Cardiac muscle cell (in vitro differentiated cells and primary cell): ENCODE data around the gene MYLK. TPM values are rescaled to one million over a fixed set of nuclear protein-coding genes. Genes with fewer than 3 reads are reported as not detected.
"Not testable (repeated sequence)": the region's sequence is repeated elsewhere in the genome, so short reads cannot be mapped to it uniquely, and the experiment has no call there.

Experiments used
- DNase-seq, 2 donors: peaks; one replicate each; pipeline versions ENCODE4 v3.0.0 to v3.0.0-alpha.2; 2010 to 2017; ENCODE audit warnings: low read depth in 1 of 2, low spot score in 1 of 2
- H3K27ac ChIP-seq: fragments of 200-600 bp; sonication (generic); 2 replicates; pipeline ENCODE4 v1.5.1; 2016
- H3K27me3 ChIP-seq: fragments of 200-600 bp; sonication (generic); 2 replicates; pipeline ENCODE4 v1.6.0; 2016; ENCODE audit warnings: control low read depth
- H3K36me3 ChIP-seq: fragments of 200-600 bp; sonication (generic); 2 replicates; pipeline ENCODE4 v1.5.1; 2016; ENCODE audit warnings: control low read depth
- H3K4me1 ChIP-seq: fragments of 200-600 bp; sonication (generic); 2 replicates; pipeline ENCODE4 v1.8.1; 2017; ENCODE audit warnings: low read depth, mild to moderate bottlenecking, mixed run types
- H3K4me3 ChIP-seq: fragments of 200-600 bp; sonication (generic); 2 replicates; pipeline ENCODE4 v1.5.1; 2016; ENCODE audit warnings: mild to moderate bottlenecking
- H3K9me3 ChIP-seq: fragments of 200-600 bp; sonication (generic); 2 replicates; pipeline ENCODE4 v1.5.1; 2017; ENCODE audit warnings: low read depth, mild to moderate bottlenecking, control low read depth
- CTCF ChIP-seq: IDR thresholded peaks from 2 replicates; pipeline ENCODE4 v1.5.1; 2012; ENCODE audit warnings: low read depth, mild to moderate bottlenecking, low read length
- polyA plus RNA-seq: library from polyadenylated mRNA; unstranded; fragments of >200 nt; fragmentation: Nextera tagmentation; extraction: Ambion mirVana; gene quantifications from 2 replicates; pipeline ENCODE4 v1.2.1, GENCODE V29; 2016
- total RNA-seq: library from RNA; depleted of rRNA; stranded (reverse); fragments of >200 nt; gene quantifications from 2 replicates; pipeline ENCODE4 v1.2.3, GENCODE V29; 2016

Gene MYLK
- total and polyA plus RNA-seq, 2 experiments from 2014 or later: 2.0 to 5.8 TPM

DNA sequence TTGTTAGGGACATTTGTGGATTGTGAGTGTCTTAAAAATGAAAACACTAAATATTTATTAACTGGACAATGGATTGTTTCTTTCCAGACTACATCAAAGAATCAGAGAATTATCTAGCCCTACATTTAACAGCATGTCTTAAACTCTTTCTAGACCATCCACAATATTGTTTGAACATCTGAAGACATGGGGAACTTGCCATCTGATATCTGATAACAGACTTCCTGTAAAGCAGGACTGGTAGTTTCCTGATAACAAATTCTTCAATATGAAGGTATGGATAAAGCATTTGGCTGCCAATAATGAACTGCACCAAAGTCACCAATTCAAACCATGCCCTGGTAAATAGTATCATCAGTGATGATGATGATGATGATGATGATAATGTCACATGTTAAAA is 273.1 kb downstream of the MYLK start:
- TF ChIP-seq CTCF: no peak
- Histone ChIP-seq H3K27me3 (no peaks in the 10 kb centered on the region), H3K4me3 (no peak overlapping the region), H3K27ac (no peak overlapping the region), H3K4me1 (peaks cover 11% of the 10 kb centered on the region), H3K9me3 (no peaks in the 10 kb centered on the region), H3K36me3 (no peaks in the 10 kb centered on the region)
- DNase-seq: no peak

DNA sequence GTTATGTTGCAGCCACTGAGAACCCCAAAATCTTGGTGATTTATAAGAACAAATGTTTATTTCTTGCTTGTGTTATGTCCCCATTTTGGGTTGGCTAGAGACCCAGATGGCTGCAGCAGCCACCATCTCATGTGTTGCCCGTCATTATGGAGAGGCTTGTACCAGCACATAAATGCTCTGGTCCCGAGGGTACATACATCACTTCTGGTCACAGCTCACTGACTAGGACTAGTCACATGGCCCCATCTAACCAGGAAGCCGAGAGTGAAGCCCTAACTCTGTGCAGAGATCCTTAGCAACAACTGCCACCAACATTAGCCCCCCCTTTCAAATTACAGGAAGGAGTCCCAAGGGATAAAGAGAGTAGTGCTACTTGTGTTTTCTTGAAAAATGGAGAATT is 273.8 kb downstream of the MYLK start:
- H3K27ac ChIP-seq: no peak overlapping the region
- H3K4me3 ChIP-seq: no peak overlapping the region
- peaks cover 11% of the 10 kb centered on the region for H3K4me1 ChIP-seq
- H3K27me3 ChIP-seq: no peaks in the 10 kb centered on the region
- no peaks in the 10 kb centered on the region for H3K36me3 ChIP-seq
- DNase-seq: no peak
- no peak for TF ChIP-seq CTCF
- no peaks in the 10 kb centered on the region for H3K9me3 ChIP-seq

DNA sequence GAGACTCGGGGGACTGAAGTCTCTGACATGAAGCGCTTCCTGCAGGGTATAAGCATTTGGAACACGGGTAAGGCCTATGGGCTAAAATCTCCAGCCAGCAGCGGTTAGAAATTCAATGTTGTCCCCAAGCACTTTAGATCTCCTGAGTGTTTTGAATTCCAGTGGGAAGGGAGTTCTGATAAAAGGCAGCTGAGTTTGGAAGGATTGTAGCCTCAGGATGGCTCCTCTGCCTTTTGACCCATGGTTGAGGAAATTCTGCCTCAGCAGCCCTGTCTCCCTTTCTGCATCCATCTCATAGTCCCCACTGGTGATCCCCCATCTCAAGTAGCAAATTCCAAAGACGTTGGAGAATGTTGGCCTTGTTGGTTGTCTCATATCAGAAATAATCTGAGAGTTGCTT is 275.1 kb downstream of the MYLK start:
- Histone ChIP-seq H3K9me3 (no peaks in the 10 kb centered on the region), H3K27ac (peak overlapping the region; percentile 78), H3K4me1 (peaks cover 11% of the 10 kb centered on the region), H3K36me3 (no peaks in the 10 kb centered on the region), H3K4me3 (no peak overlapping the region), H3K27me3 (no peaks in the 10 kb centered on the region)
- TF ChIP-seq CTCF: no peak
- DNase-seq: peak; percentile 21 to 38

- Histone ChIP-seq H3K27me3 (no peaks in the 10 kb centered on the region), H3K4me1 (peaks cover 11% of the 10 kb centered on the region), H3K9me3 (no peaks in the 10 kb centered on the region), H3K27ac (peak overlapping the region; percentile 78), H3K36me3 (no peaks in the 10 kb centered on the region), H3K4me3 (no peak overlapping the region)
- no peak for DNase-seq
- TF ChIP-seq CTCF: no peak
Observed at GRCh38 chr3:123608263-123608937, 275.7 kb downstream of the MYLK start.

- Histone ChIP-seq H3K4me1 (peaks cover 11% of the 10 kb centered on the region), H3K27ac (no peak overlapping the region), H3K4me3 (no peak overlapping the region), H3K27me3 (no peaks in the 10 kb centered on the region), H3K36me3 (no peaks in the 10 kb centered on the region), H3K9me3 (no peaks in the 10 kb centered on the region)
- TF ChIP-seq CTCF: no peak
- DNase-seq: no peak
Observed at GRCh38 chr3:123606527-123606926, 277.6 kb downstream of the MYLK start.

DNA sequence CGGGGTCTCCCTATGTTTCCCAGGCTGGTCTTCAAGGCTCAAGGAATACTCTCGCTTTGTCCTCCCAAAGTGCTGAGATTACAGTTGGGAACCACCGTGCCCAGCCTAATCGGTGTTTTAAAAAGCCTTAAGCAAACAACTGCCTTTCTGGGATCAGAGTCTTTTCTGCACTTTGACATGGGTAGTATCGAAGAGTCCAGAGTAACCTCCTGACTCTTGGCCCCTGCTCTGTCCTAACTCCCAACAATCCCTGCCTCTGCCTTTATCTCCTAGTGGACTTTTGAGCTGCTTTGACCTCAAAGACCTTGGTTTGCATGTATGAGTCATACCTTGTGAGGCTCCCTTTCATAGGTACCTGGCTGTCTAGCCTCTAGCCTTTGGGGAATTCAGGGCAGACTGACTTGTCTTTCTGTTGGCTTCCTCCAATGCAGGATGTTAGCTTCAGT is 278.3 kb downstream of the MYLK start:
- no peaks in the 10 kb centered on the region for H3K27me3 ChIP-seq
- H3K36me3 ChIP-seq: no peaks in the 10 kb centered on the region
- H3K4me1 ChIP-seq: peaks cover 11% of the 10 kb centered on the region
- no peak for TF ChIP-seq CTCF
- no peaks in the 10 kb centered on the region for H3K9me3 ChIP-seq
- no peak overlapping the region for H3K4me3 ChIP-seq
- no peak for DNase-seq
- no peak overlapping the region for H3K27ac ChIP-seq

DNA sequence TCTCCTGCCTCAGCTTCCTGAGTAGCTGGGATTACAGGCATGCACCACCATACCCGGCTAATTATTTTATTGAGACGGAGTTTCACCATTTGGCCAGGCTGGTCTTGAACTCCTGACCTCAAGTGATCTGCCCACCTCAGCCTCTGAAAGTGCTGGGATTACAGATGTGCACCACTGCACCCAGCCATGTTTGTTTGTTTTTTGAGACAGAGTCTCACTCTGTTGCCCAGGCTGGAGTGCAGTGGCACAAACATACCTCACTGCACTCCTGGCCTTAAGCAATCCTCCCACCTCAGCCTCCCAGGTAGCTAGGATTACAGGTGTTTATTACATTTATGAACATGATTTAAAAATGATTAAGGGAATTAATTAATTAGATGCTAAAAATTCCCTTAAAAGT is 281.0 kb downstream of the MYLK start:
- not testable (repeated sequence) for H3K4me1 ChIP-seq, H3K27ac ChIP-seq, H3K36me3 ChIP-seq, H3K27me3 ChIP-seq, H3K4me3 ChIP-seq, DNase-seq, H3K9me3 ChIP-seq
